T-helper 22 cell (primary cell): ENCODE measurements around the gene BANF1.
"Not testable (repeated sequence)": the region's sequence is repeated elsewhere in the genome, so short reads cannot be mapped to it uniquely, and the experiment has no call there.

Source experiments
- DNase-seq: peaks from one replicate; pipeline ENCODE4 v3.0.0-alpha.2; 2020; ENCODE audit warnings: low read depth

BANF1 gene

GRCh38 chr11:65978391-65979238 is 23.7 kb upstream of the BANF1 start:
- DNase-seq, result no peak

- DNase-seq, result no peak
These were observed 23.0 kb upstream of the BANF1 start for GRCh38 chr11:65979261-65979759.

GRCh38 chr11:65981101-65981740 is 21.1 kb upstream of the BANF1 start:
- no peak for DNase-seq

- DNase-seq, result no peak
These were observed 20.1 kb upstream of the BANF1 start for GRCh38 chr11:65981972-65982823.

GRCh38 chr11:65982824-65983588 is 19.3 kb upstream of the BANF1 start:
- DNase-seq, result no peak

GRCh38 chr11:65983589-65983987 is 18.7 kb upstream of the BANF1 start:
- no peak for DNase-seq

GRCh38 chr11:65987336-65987735 is 15.0 kb upstream of the BANF1 start:
- DNase-seq, result no peak

GRCh38 chr11:65988791-65989592 is 13.3 kb upstream of the BANF1 start:
- peak; percentile 76 for DNase-seq

GRCh38 chr11:65992056-65992455 is 10.2 kb upstream of the BANF1 start:
- no peak for DNase-seq

- DNase-seq, result no peak
These were observed 5.0 kb upstream of the BANF1 start for GRCh38 chr11:65997286-65997685.

GRCh38 chr11:66002648-66003225 is 434 bp downstream of the BANF1 start:
- DNase-seq, result no peak

- no peak for DNase-seq
These were observed 988 bp downstream of the BANF1 start for GRCh38 chr11:66003291-66003690.

GRCh38 chr11:66004186-66004585 is 1.9 kb downstream of the BANF1 start:
- no peak for DNase-seq

GRCh38 chr11:66006134-66006890 is 4.0 kb downstream of the BANF1 start:
- DNase-seq, result no peak

- no peak for DNase-seq
These were observed 4.5 kb downstream of the BANF1 start for GRCh38 chr11:66006891-66007176.

- no peak for DNase-seq
These were observed 4.9 kb downstream of the BANF1 start for GRCh38 chr11:66007201-66007634.

GRCh38 chr11:66008095-66008467 is 5.8 kb downstream of the BANF1 start:
- DNase-seq, result no peak

- no peak for DNase-seq
These were observed 6.3 kb downstream of the BANF1 start for GRCh38 chr11:66008468-66009101.

- DNase-seq, result not testable (repeated sequence)
These were observed 7.7 kb downstream of the BANF1 start for GRCh38 chr11:66010036-66010435.
